ENCODE data around the gene PLCB1.
"Not testable (repeated sequence)": the region's sequence is repeated elsewhere in the genome, so short reads cannot be mapped to it uniquely, and the experiment has no call there.

Gene PLCB1

DNA sequence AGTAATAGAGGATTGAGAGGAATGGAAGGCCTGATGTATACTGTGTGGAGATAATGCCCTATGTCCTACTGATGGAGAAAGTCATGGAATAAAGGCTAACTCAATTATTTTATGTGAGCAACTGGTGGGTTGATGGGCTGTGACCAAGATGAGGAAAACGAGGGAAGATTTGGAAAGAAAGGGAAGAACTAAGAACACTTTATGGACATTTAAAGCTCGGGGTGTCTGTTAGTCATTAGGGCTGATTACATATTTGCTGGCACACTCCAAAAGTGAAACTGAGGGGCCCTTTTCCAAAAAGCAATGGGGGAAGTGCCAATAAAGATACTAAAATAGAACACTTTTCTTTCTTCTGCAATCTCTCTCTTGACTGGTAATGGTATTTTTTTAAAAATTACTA is 439.5 kb downstream of the PLCB1 start:
- DNase-seq: no peak

DNA sequence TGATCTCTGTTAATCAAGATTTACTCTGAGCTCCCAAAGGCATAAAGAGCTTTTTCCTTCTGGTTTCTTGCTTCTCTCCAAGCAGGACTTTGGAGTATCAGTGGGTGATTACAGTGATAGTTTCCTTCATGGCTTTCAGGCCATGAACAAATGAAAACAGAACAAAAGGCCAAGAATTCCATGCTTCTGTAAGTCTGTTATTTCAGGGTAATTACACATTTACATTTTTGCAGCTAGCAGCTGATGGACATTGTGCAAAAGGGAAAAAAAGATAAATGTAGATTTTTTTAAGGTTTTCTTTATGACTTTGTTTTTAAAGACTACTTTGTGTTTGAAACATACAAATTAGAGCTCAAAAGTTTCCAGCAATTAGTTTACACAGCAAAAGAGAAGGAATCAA is 441.6 kb downstream of the PLCB1 start:
- DNase-seq: no peak

DNA sequence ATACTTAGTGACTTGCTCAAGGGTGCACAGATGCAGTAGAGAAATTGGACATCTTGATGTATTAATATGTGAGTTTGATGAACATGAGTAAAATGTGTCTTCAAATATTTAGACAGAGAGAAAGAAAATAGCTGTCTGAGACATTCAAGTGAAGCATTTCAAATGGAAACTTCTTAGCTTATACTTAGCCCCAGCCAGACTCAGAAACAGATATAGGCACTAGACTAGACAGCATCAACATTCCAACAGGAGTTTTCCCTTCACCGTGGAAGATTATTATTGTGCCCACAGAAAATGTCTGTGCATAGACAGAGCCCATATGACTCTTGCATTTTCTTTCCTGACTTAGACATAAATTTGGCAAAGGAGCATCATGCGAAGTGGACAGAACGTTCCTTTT is 443.0 kb downstream of the PLCB1 start:
- no peak for DNase-seq

DNA sequence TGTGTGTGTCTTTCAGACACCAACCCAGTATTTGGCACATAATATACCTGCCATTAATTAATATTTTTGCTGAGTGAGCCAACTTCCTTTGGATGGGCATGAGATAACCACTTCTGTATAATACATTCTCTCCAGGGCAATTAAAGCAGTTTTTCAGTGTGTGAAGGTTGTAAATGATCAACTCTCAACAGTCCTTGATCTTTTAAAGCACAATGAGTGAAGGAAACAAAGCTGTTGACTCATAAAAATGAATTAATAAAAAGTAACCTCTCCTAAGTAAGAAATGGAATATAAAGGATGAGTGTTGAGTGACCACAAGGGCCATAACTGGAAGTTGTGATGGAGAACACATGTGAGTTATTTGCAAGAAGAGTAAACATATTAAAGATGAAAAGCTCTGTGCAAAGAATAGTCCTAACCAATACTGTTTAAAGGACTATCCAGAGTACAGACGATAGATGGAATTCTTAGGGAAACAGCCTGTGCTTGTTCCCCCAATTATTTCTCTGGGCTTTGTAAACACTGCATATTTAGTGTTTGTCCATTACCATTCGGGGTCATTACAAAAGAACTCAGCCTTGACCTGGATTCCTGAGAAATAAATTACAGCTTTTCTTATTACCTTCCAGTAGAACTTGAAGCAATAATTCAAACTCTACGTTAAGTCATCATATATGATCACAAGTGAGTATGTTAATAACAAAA is 446.2 kb downstream of the PLCB1 start:
- no peak for DNase-seq

DNA sequence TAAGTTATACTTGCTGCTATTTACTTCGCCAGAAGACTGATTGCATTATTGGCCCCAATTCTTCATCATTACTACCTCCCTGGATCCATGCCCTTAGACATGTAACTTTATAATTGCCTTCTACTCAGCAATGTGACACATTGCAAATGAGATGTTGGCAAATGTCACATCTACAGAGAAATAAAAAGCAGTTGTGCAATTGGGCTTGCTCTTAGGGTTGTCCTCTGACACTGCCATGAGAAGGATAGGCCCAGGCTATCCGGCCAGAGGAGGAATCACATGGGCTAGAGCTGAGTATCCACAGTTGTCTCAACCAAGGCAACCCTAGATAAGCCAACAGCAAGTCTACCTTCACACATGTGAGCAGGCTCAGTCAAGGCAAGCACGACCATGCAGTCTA is 447.0 kb downstream of the PLCB1 start:
- no peak for DNase-seq

DNA sequence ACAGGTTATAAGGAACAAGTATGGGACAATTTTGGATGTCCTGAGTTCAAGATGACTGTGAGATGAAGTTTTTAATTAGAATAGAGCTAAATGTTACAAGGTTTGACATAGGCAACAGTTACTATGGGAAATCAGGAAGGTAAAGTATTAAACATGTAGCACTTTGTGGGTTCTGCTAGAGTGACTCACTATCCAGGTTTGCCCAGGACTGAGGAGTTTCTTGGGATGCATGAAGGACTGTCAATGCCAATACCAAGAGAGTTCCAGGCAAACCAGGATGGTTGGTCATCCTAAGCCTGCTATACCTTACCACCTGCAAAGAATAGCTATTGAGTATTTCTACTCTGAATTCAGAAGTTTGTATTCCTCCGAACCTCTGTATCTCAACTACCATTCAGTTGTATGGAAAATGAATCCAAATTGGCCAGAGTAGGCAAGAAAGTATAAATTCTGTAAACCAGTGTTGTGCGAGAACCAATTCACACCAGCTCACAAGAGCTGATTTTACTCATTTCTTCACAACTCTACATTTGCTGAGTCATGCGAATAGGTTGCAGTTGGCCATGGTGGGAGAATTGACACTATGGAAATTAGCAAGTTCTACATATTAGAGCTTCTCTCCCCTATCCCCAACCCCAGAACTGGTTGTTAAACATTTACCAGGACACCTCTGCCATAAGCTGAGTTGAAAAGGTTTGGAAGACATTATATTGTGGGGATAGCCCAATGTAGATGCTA is 449.5 kb downstream of the PLCB1 start:
- DNase-seq: no peak

DNA sequence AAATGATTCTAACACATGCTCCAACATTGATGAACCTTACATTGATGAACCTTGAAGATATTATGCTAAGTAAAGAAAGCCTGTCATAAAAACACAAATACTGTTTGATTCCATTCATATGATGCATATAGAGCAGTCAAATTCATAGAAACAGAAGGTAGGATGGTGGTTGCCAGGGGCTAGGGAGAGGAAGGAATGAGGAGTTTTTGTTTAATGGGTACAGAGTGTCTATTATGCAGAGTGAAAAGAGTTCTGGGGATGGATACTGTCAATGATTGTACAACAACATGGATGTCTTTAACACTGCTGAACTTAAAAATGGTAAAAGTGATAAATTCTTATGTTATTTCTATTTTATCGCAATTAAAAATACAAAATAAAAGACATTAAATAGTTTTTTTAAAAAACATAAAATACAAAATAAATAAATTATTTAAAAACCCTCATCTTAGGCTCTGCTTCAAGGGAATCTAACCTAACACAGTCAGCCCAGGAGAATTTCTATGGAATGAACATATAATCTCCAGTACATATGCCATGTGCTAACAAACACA is 451.0 kb downstream of the PLCB1 start:
- no peak for DNase-seq

DNA sequence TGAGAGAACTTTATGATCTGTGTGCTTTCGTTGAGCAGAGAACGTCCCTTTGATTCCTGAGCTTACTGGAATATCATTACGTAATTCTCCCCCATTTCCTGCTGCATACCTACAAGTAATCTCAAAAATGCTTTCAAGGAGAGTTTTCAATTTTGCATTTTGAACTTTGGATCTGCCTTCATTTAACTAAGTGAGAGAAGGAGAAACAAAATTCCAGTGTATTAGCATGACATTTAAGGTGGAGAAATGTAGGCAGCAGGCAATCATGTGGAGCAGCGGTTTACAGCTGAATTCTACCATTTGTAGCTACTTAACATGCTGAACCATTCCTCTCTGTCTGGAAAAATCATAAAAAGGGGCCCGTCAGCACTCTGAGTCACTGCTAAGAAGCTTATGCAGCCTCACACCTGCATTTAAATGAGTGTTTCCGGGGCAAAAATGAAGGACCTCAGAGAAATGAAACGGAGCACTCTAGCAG is 451.5 kb downstream of the PLCB1 start:
- DNase-seq: no peak

DNA sequence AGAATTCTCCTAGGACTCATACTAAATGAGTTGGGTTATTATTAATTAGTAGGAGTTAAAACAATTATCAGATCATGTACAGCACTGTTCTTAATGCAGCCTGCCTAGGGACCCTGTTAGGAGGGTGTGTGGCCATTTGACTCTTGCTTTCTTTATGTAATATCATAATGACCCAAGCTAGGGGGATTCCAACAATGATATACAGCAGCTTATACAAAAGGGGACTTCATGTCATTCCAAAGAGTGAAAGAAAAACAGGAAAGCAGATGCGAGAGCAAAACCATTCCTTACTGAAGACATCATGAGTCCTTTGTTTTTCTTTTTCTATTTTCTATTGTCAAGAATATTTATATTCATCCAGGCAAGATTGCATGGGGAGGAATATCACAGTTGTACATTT is 455.2 kb downstream of the PLCB1 start:
- no peak for DNase-seq

DNA sequence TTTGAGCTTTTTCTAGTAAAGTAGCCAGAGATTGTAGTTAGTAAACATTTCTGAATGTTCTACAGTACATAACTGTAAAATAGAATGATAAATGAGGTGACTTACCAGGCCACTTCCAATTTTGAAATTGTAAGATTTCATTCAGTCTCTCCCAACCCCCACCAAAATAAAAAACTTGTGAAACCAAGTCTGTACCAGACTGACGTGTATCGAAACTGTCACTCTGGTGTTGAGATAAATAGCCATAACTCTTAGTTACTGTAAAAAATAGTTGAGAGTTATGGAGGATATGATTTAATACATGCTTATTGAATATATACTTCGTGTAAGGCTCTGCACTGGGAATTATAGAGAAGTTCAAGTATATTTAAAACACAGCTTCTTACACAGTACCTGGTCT is 455.7 kb downstream of the PLCB1 start:
- DNase-seq: no peak

DNA sequence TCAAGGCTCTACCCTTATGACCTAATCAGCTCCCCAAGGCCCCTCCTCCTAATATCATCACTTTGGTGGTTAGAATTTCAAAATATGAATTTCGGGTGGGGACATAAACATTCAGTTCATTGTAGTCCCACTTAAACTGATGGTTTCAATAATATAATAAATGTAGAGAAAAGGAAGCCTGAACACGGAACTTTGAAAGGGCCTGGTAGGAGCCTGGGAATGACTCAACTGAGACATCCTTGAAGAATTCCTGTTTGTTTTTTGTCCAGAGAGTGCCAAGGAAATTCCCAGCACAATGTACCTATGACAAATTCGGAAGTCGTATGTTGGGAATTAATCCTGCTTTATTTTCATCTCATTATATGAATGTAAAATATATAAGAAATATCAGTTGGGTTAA is 457.9 kb downstream of the PLCB1 start:
- peak; percentile 56 for DNase-seq

DNA sequence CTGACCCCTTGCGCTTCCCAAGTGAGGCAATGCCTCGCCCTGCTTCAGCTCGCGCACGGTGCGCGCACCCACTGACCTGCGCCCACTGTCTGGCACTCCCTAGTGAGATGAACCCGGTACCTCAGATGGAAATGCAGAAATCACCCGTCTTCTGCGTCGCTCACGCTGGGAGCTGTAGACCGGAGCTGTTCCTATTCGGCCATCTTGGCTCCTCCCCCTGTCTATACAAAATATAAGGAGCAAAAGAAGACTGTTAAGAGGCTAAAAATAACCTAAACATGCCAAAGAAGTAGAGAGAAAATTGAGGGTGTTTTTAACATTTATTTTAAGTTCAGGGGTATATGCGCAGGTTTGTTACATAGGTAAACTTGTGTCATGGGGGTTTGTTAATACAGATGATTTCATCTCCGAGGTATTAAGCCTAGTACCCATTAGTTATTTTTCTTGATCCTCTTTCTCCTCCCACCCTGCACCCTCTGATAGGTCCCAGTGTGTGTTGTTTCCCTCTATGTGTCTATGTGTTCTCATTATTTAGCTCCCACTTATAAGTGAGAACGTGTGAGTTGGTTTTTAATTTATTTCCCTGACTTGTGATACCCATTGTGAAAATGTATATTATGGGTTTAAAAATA is 469.0 kb downstream of the PLCB1 start:
- not testable (repeated sequence) for DNase-seq

DNA sequence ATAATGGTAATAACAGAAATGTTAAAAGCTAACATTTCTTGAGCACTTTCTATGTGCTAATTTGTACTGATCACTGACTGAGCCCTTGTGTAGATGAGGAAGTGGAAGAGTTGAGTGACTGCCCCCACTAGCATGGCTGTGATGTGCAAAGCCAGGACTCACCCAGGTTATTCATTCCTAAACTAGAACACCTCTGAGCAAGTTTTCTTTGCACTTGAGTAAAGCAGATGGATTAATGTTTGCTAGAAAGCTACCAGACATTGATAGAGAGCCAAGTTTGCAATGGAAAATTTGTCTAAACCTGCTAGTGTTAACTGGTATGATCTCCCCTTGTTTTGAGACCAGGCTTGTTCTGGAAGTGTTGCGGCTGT is 469.5 kb downstream of the PLCB1 start:
- DNase-seq: no peak

DNA sequence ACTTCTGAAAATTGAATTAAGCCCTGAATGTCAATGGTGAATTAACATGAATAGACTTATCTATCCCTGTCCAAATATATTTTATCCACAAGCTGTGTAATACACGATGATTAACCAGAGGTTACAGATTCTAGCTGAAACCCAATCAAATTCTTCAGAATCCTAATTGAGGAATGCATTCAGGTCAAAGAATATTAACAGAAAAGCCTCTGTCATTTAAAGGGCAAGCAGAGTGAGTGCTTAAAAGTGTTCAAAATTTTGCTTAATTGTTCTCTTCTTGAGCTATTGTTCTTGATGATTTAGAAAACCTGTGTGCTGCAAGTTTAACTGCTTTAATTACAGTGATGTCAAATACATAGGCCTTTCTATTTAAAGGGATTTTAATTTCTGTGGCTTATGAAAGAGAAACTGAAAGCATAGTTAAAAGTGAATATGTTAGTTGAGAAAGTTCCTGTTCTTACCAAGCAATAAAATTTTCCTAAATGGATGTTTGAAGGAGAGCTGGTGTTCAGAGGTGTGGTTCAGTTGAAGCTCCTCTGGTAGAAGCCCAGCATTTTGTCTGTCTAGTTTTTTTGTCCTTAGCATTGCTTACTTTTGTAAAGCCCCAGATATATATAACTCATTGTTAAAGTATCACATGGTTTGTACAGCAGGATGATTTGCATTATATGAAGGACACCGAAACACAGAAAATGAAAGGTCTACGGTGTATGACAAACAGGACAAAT is 470.5 kb downstream of the PLCB1 start:
- no peak for DNase-seq

DNA sequence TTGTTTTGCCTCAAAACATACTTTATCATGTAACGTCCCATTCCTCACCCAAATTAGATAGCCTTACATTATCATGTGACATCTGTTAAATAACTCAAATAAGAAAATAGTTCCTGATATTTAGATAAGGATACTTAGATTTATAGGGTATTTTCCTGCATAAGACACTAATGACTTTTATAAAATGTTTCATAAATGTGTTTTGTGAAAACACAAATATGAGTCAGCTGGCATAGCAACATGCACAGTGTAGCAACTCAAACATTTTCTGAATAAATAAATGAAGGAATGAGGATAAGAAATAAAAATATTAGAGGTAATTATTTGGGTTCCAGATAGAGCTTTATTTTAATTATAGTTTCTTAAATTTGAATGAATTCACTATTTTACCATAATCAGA is 476.4 kb downstream of the PLCB1 start:
- no peak for DNase-seq

DNA sequence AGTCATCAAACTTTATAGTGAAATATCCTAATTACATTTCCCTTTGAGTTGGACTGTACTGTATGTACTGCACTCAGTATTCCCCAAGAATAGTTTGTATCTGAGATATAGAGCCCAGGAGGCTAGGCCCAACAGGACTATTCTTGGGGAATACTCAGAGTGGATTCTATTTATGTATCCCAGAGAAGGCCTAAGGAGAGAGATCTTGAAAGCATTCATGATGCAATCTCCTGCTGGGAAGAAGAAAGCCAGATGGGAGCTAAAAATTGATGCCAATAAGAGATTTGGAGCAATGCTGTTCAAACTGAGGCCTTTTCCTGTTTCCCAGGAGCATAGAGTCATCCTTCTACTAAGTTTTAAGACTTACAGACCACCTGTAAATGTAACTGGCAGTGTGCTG is 484.7 kb downstream of the PLCB1 start:
- DNase-seq: no peak

DNA sequence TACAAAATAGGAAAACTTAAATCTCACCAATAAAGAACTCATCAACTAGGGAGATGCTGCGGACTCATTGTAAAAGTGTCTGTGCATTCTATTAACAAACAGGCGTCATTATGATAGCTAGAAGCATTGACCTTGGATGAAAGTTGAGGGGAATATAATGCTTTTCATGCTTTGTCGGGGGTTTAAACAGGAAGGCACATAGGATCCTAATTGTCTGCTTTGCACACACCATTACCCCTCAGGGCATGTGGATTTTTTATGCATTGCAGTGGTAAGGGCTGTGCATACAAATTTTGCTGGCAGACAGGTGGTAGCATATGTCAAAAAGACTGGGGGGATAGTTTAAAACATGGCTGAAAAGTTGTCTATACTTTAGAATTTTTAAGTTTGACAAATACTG is 488.9 kb downstream of the PLCB1 start:
- no peak for DNase-seq

DNA sequence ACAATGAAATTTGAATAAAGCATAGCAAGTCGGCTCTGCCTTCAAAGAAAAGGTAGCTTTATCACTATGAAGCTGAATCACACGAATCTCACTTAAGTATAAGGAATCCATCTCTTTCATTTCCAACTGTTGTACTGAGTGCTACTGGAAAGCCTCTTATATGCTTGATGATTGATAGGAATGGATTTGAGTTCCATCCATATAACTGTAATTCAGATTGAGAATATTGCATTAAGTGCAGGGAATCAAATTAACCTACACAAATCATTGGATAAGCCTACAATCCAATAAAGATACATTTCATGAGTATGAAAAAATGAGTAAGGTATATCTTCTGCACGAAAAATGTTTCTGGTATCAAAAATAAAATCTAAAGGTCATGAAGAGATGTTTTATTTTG is 492.0 kb downstream of the PLCB1 start:
- no peak for DNase-seq

DNA sequence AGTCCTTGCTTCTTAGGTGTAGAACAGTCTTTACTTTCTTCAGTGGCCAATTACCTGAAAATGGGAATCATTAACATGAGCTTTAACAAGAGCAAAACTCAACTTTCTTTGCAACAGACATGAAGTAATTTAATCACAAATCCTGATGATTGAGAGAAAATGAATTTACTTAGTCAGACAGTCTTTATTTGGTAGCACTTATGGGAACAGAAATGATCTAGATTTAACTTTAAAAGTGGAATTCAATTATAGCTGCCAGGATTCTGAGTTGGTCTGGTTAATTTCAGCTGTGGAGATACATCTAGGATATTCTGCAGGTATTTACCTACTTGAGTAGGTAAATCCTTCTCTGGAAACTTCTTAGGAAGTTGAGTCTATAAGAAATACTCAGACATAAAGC is 492.6 kb downstream of the PLCB1 start:
- no peak for DNase-seq

DNA sequence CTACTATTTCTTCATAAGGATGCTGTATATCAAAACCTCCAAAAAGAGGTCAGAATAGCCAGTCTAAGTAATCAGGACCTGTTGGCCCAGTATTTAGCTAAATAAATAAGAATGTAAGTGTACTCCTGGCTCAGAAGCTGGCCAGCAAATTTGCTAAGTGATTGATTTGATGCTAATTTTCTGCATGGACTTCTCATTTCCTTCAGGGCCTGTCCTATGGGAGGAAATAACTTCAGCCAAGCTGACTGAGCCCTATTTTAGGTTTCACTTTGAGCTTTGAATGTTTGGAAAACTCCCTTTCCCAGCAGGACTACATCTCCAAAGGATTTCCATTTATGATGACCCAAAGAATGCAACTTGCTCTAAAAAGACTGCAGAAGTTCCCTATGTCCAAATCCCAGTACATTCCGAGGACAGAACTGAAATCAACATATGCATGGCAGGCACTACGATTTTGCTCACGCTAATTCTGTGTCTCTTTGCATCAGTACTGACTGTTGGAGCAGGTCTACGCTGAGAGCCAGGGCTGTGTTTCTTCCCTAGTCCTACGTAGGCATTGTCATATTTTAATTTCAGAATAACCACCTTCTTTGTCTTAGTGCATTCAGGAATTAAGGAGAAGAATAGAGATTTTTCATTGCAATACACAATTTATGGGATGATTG is 495.4 kb downstream of the PLCB1 start:
- DNase-seq: no peak

DNA sequence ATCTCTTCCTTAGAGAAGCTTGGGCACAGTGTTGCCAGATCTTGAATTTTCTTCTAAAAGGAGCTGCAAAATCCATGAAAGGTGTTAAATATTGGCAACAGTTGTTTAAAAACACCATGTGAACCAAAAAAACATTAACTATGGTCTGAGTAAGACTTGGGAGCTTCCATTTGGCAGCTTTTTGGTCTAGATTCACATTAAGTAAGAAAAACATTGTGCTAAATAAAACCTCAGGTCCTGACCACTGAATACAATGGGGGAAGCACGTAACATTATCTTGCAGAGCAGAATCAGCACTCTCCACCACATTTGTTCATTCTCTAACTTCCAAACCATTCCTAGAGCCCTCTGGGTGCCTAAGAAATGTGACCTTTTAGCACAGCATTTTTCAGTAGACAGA is 499.2 kb downstream of the PLCB1 start:
- no peak for DNase-seq

DNA sequence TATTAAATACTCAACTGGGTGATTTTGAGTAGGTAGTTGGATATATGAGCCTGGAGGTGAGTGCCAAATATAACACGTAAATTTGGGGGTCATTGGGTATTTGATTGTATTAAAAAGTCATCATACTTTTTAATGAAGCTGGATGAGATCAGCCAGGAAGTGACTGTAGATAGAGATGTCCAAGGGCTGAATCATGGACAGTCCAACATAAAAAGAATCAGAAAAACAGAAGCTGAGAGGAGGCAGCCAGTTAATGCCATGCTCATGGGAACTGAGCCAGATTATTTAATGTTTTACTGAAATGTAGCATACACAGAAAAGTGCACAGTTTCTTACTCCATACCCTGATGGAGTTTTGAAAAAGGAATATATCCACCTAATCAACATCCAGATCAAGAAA is 501.3 kb downstream of the PLCB1 start:
- peak; percentile 74 for DNase-seq
